H9 (cell line): ENCODE data around the gene FAM131C. TPM values are rescaled to one million over a fixed set of nuclear protein-coding genes. Genes with fewer than 3 reads are reported as not detected.

Experiments
- DNase-seq: peaks from one replicate; pipeline ENCODE4 v3.0.0-alpha.2; 2017
- H2AFZ ChIP-seq: one replicate; pipeline ENCODE4 v1.6.1; 2013; ENCODE audit warnings: mild to moderate bottlenecking, low read length, control low read depth, moderate library complexity
- H2AK5ac ChIP-seq: 2 replicates; pipeline ENCODE4 v1.6.1; 2013; ENCODE audit warnings: low read length, control low read depth, mixed read lengths; ENCODE audit not compliant: insufficient read length
- H2BK120ac ChIP-seq: one replicate; pipeline ENCODE4 v1.6.1; 2013; ENCODE audit warnings: low read depth, mild to moderate bottlenecking, low read length, control low read depth, inconsistent platforms; ENCODE audit not compliant: poor library complexity, severe bottlenecking
- H2BK12ac ChIP-seq: 2 replicates; pipeline ENCODE4 v1.6.1; 2013; ENCODE audit warnings: low read length, control low read depth, mixed read lengths, low read depth; ENCODE audit not compliant: insufficient read length
- H2BK15ac ChIP-seq: 2 replicates; pipeline ENCODE4 v1.6.1; 2013; ENCODE audit warnings: low read depth, low read length, control low read depth
- H2BK20ac ChIP-seq: one replicate; pipeline ENCODE4 v1.6.1; 2013; ENCODE audit warnings: low read depth, mild to moderate bottlenecking, low read length, control low read depth, inconsistent platforms; ENCODE audit not compliant: poor library complexity, severe bottlenecking
- H2BK5ac ChIP-seq: 2 replicates; pipeline ENCODE4 v1.6.1; 2013; ENCODE audit warnings: low read length, control low read depth, mixed read lengths; ENCODE audit not compliant: insufficient read length
- H3K14ac ChIP-seq: 2 replicates; pipeline ENCODE4 v1.6.1; 2013; ENCODE audit warnings: low read length, control low read depth; ENCODE audit not compliant: insufficient read depth
- H3K18ac ChIP-seq: 2 replicates; pipeline ENCODE4 v1.6.1; 2013; ENCODE audit warnings: low read depth, mild to moderate bottlenecking, mixed read lengths, low read length, control low read depth; ENCODE audit not compliant: insufficient read length
- H3K23ac ChIP-seq: 2 replicates; pipeline ENCODE4 v1.6.1; 2013; ENCODE audit warnings: low read length, control low read depth, mixed read lengths, low read depth; ENCODE audit not compliant: insufficient read length
- H3K23me2 ChIP-seq: 2 replicates; pipeline ENCODE4 v1.6.1; 2013; ENCODE audit warnings: low read depth, mild to moderate bottlenecking, mixed read lengths, low read length, control low read depth; ENCODE audit not compliant: insufficient read length, poor library complexity, severe bottlenecking
- H3K27ac ChIP-seq: 2 replicates; pipeline ENCODE4 v1.5.1; 2013; ENCODE audit warnings: low read length, control low read depth, mixed read lengths, low read depth; ENCODE audit not compliant: insufficient read length
- H3K27me3 ChIP-seq: 2 replicates; pipeline ENCODE4 v1.6.1; 2013; ENCODE audit warnings: low read length, control low read depth, inconsistent platforms; ENCODE audit not compliant: insufficient read depth
- H3K4ac ChIP-seq: 2 replicates; pipeline ENCODE4 v1.6.1; 2013; ENCODE audit warnings: low read depth, mild to moderate bottlenecking, control low read depth, inconsistent platforms, low read length, moderate library complexity
- H3K4me1 ChIP-seq: 2 replicates; pipeline ENCODE4 v1.6.1; 2013; ENCODE audit warnings: low read length, control low read depth, inconsistent platforms; ENCODE audit not compliant: insufficient read depth
- H3K4me2 ChIP-seq: 2 replicates; pipeline ENCODE4 v1.6.1; 2013; ENCODE audit warnings: low read length, control low read depth, mixed read lengths; ENCODE audit not compliant: insufficient read length, insufficient read depth
- H3K56ac ChIP-seq: 2 replicates; pipeline ENCODE4 v1.6.1; 2013; ENCODE audit warnings: low read depth, mild to moderate bottlenecking, mixed read lengths, low read length, control low read depth; ENCODE audit not compliant: insufficient read length
- H3K79me1 ChIP-seq: 2 replicates; pipeline ENCODE4 v1.6.1; 2013; ENCODE audit warnings: low read depth, mild to moderate bottlenecking, moderate library complexity, low read length, control low read depth, inconsistent platforms; ENCODE audit not compliant: insufficient read depth, poor library complexity, severe bottlenecking
- H3K79me2 ChIP-seq: 2 replicates; pipeline ENCODE4 v1.6.1; 2013; ENCODE audit warnings: low read length, control low read depth, inconsistent platforms; ENCODE audit not compliant: insufficient read depth
- H3K9ac ChIP-seq: 2 replicates; pipeline ENCODE4 v1.6.1; 2013; ENCODE audit warnings: low read length, control low read depth, mixed read lengths; ENCODE audit not compliant: insufficient read length; ENCODE audit errors: extremely low read depth
- H3K9me3 ChIP-seq: one replicate; pipeline ENCODE4 v1.6.1; 2013; ENCODE audit warnings: low read depth, low read length, inconsistent platforms; ENCODE audit not compliant: control insufficient read depth
- H3T11ph ChIP-seq: one replicate; pipeline ENCODE4 v1.6.1; 2013; ENCODE audit warnings: mild to moderate bottlenecking, low read length, control low read depth, inconsistent platforms
- H4K20me1 ChIP-seq: one replicate; pipeline ENCODE4 v1.6.1; 2013; ENCODE audit not compliant: control insufficient read depth, insufficient read length, insufficient read depth
- H4K5ac ChIP-seq: 2 replicates; pipeline ENCODE4 v1.6.1; 2013; ENCODE audit warnings: low read depth, mild to moderate bottlenecking, mixed read lengths, low read length, control low read depth; ENCODE audit not compliant: insufficient read length
- H4K8ac ChIP-seq: replicated peaks from 2 replicates; pipeline ENCODE4 v1.6.1; 2013; ENCODE audit warnings: low read length, control low read depth, mixed read lengths, low read depth; ENCODE audit not compliant: insufficient read length
- H4K91ac ChIP-seq: 2 replicates; pipeline ENCODE4 v1.6.1; 2013; ENCODE audit warnings: low read depth, mild to moderate bottlenecking, moderate library complexity, mixed read lengths, low read length, control low read depth; ENCODE audit not compliant: insufficient read length
- H3K27ac Mint-ChIP-seq, 3 experiments: 2 replicates in 2 of 3; 3 replicates in 1 of 3; pipeline ENCODE4 v1.8.0; 2020 to 2021; ENCODE audit warnings: mixed read lengths in 3 of 3, mild to moderate bottlenecking in 1 of 3, moderate library complexity in 1 of 3
- H3K27me3 Mint-ChIP-seq: 2 replicates; pipeline ENCODE4 v1.8.0; 2021; ENCODE audit warnings: low read depth, mild to moderate bottlenecking, moderate library complexity, mixed read lengths
- H3K36me3 Mint-ChIP-seq, 3 experiments: 2 replicates in 2 of 3; 3 replicates in 1 of 3; pipeline ENCODE4 v1.8.0; 2020 to 2021; ENCODE audit warnings: low read depth in 3 of 3, mixed read lengths in 3 of 3; ENCODE audit not compliant: insufficient read depth in 1 of 3
- H3K4me1 Mint-ChIP-seq, 2 experiments: 2 replicates each; pipeline ENCODE4 v1.8.0; 2020; ENCODE audit warnings: mixed read lengths in 2 of 2
- H3K4me3 Mint-ChIP-seq, 2 experiments: 2 replicates in 1 of 2; 3 replicates in 1 of 2; pipeline ENCODE4 v1.8.0; 2020 to 2021; ENCODE audit warnings: mild to moderate bottlenecking in 2 of 2, mixed read lengths in 2 of 2, moderate library complexity in 1 of 2
- H3K9me3 Mint-ChIP-seq, 2 experiments: 2 replicates in 1 of 2; 3 replicates in 1 of 2; pipeline ENCODE4 v1.8.0; 2020; ENCODE audit warnings: mild to moderate bottlenecking in 2 of 2, mixed read lengths in 2 of 2, moderate library complexity in 1 of 2
- CTCF ChIP-seq: fragments of 200-600 bp; sonication (generic); conservative IDR thresholded peaks from 3 replicates; pipeline ENCODE4 v1.8.0; 2021; ENCODE audit warnings: antibody characterized with exemption, mild to moderate bottlenecking
- WGBS: extraction: QIAGEN DNeasy Blood & Tissue Kit; methylation state at CpG from one replicate; pipeline ENCODE4 v1.1.7; 2013; ENCODE audit warnings: missing lambda C conversion rate, low lambda C conversion rate, mixed read lengths; ENCODE audit not compliant: insufficient read length; ENCODE audit errors: extremely low coverage; 5-methylcytosine and 5-hydroxymethylcytosine counted together
- total RNA-seq: library from RNA; stranded (reverse); gene quantifications from 2 replicates; pipeline ENCODE4 v1.2.1, GENCODE V29; 2021

Gene FAM131C
- total RNA-seq, 1 experiment from 2014 or later, result 0.61 TPM

GRCh38 chr1:16023050-16023653 lies 50.3 kb downstream of the FAM131C start:
- H3K27ac ChIP-seq, result no peak overlapping the region
- no peaks in the 10 kb centered on the region for H4K20me1 ChIP-seq
- no peak overlapping the region for H2BK120ac ChIP-seq
- H3K79me1 ChIP-seq, result no peaks in the 10 kb centered on the region
- H3T11ph ChIP-seq, result no peak overlapping the region
- TF ChIP-seq CTCF, result no peak
- peaks cover 10 to 23% of the 10 kb centered on the region in 2 experiments; a peak in 3 of 4 replicates for H3K4me1 Mint-ChIP-seq
- H4K8ac ChIP-seq, result no peak overlapping the region
- H3K27me3 Mint-ChIP-seq, result peaks cover 67% of the 10 kb centered on the region
- no peak overlapping the region for H3K56ac ChIP-seq
- H2BK5ac ChIP-seq, result no peak overlapping the region
- H3K4me3 Mint-ChIP-seq, result no peak overlapping the region
- no CpG with 5 or more reads among the region's 7 CpGs for WGBS
- H2BK15ac ChIP-seq, result no peak overlapping the region
- no peak overlapping the region for H3K27ac Mint-ChIP-seq
- H4K5ac ChIP-seq, result no peak overlapping the region
- no peak overlapping the region for H4K91ac ChIP-seq
- no peaks in the 10 kb centered on the region for H3K36me3 Mint-ChIP-seq
- H2BK20ac ChIP-seq, result no peak overlapping the region
- no peaks in the 10 kb centered on the region for H3K9me3 ChIP-seq
- no peaks in the 10 kb centered on the region for H3K79me2 ChIP-seq
- no peak overlapping the region for H3K9ac ChIP-seq
- H3K23me2 ChIP-seq, result peaks cover 3% of the 10 kb centered on the region
- H2BK12ac ChIP-seq, result no peak overlapping the region
- peaks cover 0 to 2% of the 10 kb centered on the region in 2 experiments; a peak in 1 of 5 replicates for H3K9me3 Mint-ChIP-seq
- H3K4ac ChIP-seq, result no peak overlapping the region
- no peak for DNase-seq
- no peak overlapping the region for H3K4me2 ChIP-seq
- no peaks in the 10 kb centered on the region for H3K4me1 ChIP-seq
- no peak overlapping the region for H2AK5ac ChIP-seq
- no peak overlapping the region; the same call in 1 of the 2 replicates for H3K14ac ChIP-seq
- H3K27me3 ChIP-seq, result no peaks in the 10 kb centered on the region
- H2AFZ ChIP-seq, result no peak overlapping the region
- H3K23ac ChIP-seq, result no peak overlapping the region
- H3K18ac ChIP-seq, result no peak overlapping the region
